ENCODE data around the gene NCAPD3.

Gene NCAPD3

GRCh38 chr11:134157451-134157850 is 66.3 kb downstream of the NCAPD3 start:
- no peak for DNase-seq

GRCh38 chr11:134155946-134156865 is 67.6 kb downstream of the NCAPD3 start:
- DNase-seq = no peak

GRCh38 chr11:134155456-134155855 is 68.3 kb downstream of the NCAPD3 start:
- no peak for DNase-seq

- no peak for DNase-seq
These were observed 69.3 kb downstream of the NCAPD3 start for GRCh38 chr11:134154441-134154840.

- no peak for DNase-seq
These were observed 70.4 kb downstream of the NCAPD3 start for GRCh38 chr11:134153147-134153905.

GRCh38 chr11:134152696-134153095 is 71.1 kb downstream of the NCAPD3 start:
- DNase-seq = no peak

GRCh38 chr11:134151083-134151747 is 72.6 kb downstream of the NCAPD3 start:
- DNase-seq = no peak

GRCh38 chr11:134150195-134150903 is 73.4 kb downstream of the NCAPD3 start:
- DNase-seq = no peak

GRCh38 chr11:134149371-134149770 is 74.4 kb downstream of the NCAPD3 start:
- no peak for DNase-seq

GRCh38 chr11:134146598-134146997 is 77.2 kb downstream of the NCAPD3 start:
- DNase-seq = no peak

GRCh38 chr11:134145715-134146114 is 78.1 kb downstream of the NCAPD3 start:
- no peak for DNase-seq

- peak; percentile 21 for DNase-seq
These were observed 79.0 kb downstream of the NCAPD3 start for GRCh38 chr11:134144744-134145143.

GRCh38 chr11:134143801-134144200 is 80.0 kb downstream of the NCAPD3 start:
- DNase-seq = no peak

- DNase-seq = peak; percentile 67
These were observed 81.2 kb downstream of the NCAPD3 start for GRCh38 chr11:134142536-134142935.

- no peak for DNase-seq
These were observed 82.7 kb downstream of the NCAPD3 start for GRCh38 chr11:134140961-134141490.

- DNase-seq = peak; percentile 17
These were observed 83.9 kb downstream of the NCAPD3 start for GRCh38 chr11:134139873-134140331.

GRCh38 chr11:134139303-134139872 is 84.4 kb downstream of the NCAPD3 start:
- DNase-seq = no peak

GRCh38 chr11:134138376-134138775 is 85.4 kb downstream of the NCAPD3 start:
- no peak for DNase-seq

- DNase-seq = no peak
These were observed 89.6 kb downstream of the NCAPD3 start for GRCh38 chr11:134134167-134134566.

GRCh38 chr11:134132808-134133207 is 91.0 kb downstream of the NCAPD3 start:
- DNase-seq = no peak

- DNase-seq = no peak
These were observed 92.0 kb downstream of the NCAPD3 start for GRCh38 chr11:134131628-134132244.

All from NCI-H226 (cell line).